CD14-positive monocyte (primary cell): ENCODE data around the gene ZFYVE1. TPM values are rescaled to one million over a fixed set of nuclear protein-coding genes. Genes with fewer than 3 reads are reported as not detected.
"Not testable (repeated sequence)": the region's sequence is repeated elsewhere in the genome, so short reads cannot be mapped to it uniquely, and the experiment has no call there.

Experiments used
- DNase-seq, 3 donors: peaks; one replicate each; pipeline ENCODE4 v3.0.0-alpha.2; 2011 to 2022
- H2AFZ ChIP-seq: 2 replicates; pipeline ENCODE4 v1.6.0; 2012; ENCODE audit warnings: mild to moderate bottlenecking, low read depth, low read length, inconsistent platforms; ENCODE audit not compliant: insufficient read depth, poor library complexity, severe bottlenecking
- H3K27ac ChIP-seq, 2 donors: 1 replicate in 1 of 2; 2 replicates in 1 of 2; pipeline ENCODE4 v1.5.1; 2012 to 2013; ENCODE audit warnings: low read length in 2 of 2, control low read depth in 1 of 2, inconsistent platforms in 1 of 2, low read depth in 1 of 2, mild to moderate bottlenecking in 1 of 2
- H3K27me3 ChIP-seq, 2 donors: one replicate each; pipeline versions ENCODE4 v1.6.0 to v1.6.1; 2011 to 2013; ENCODE audit warnings: low read length in 2 of 2; ENCODE audit not compliant: control insufficient read depth in 2 of 2, insufficient read depth in 2 of 2
- H3K36me3 ChIP-seq, 2 donors: replicated peaks in 1 of 2; 1 replicate in 1 of 2; 2 replicates in 1 of 2; pipeline versions ENCODE4 v1.5.1 to v1.6.1; 2012 to 2013; ENCODE audit warnings: low read length in 2 of 2, control low read depth in 1 of 2, inconsistent platforms in 1 of 2, mild to moderate bottlenecking in 1 of 2; ENCODE audit not compliant: insufficient read depth in 2 of 2, control insufficient read depth in 1 of 2
- H3K4me1 ChIP-seq, 2 donors: 1 replicate in 1 of 2; 2 replicates in 1 of 2; pipeline versions ENCODE4 v1.5.1 to v1.6.1; 2012 to 2013; ENCODE audit warnings: low read length in 2 of 2, control low read depth in 1 of 2, inconsistent platforms in 1 of 2, mild to moderate bottlenecking in 1 of 2, moderate library complexity in 1 of 2; ENCODE audit not compliant: insufficient read depth in 2 of 2, control insufficient read depth in 1 of 2
- H3K4me2 ChIP-seq: replicated peaks from 2 replicates; pipeline ENCODE3; 2012; ENCODE audit warnings: low read length, moderate library complexity, mild to moderate bottlenecking; ENCODE audit not compliant: poor library complexity, severe bottlenecking; ENCODE audit errors: extremely low read depth
- H3K4me3 ChIP-seq, 3 experiments: fragments of 200-600 bp in 1 of 3; sonication (generic) in 1 of 3; replicated peaks in 1 of 3; 1 replicate in 2 of 3; 2 replicates in 1 of 3; pipeline ENCODE4 v1.5.1; 2011 to 2013; ENCODE audit warnings: low read length in 3 of 3, mild to moderate bottlenecking in 3 of 3, control low read depth in 2 of 3, low read depth in 2 of 3, inconsistent platforms in 1 of 3, moderate library complexity in 1 of 3
- H3K79me2 ChIP-seq: 2 replicates; pipeline ENCODE4 v1.6.0; 2012; ENCODE audit warnings: mild to moderate bottlenecking, control low read depth, inconsistent platforms, low read length, moderate library complexity; ENCODE audit not compliant: insufficient read depth
- H3K9ac ChIP-seq: 2 replicates; pipeline ENCODE4 v1.6.0; 2017; ENCODE audit warnings: low read length, mild to moderate bottlenecking; ENCODE audit not compliant: insufficient read depth, poor library complexity, severe bottlenecking
- H3K9me3 ChIP-seq, 2 donors: replicated peaks in 1 of 2; 1 replicate in 1 of 2; 2 replicates in 1 of 2; pipeline versions ENCODE4 v1.5.1 to v1.6.1; 2012 to 2013; ENCODE audit warnings: low read length in 2 of 2, control low read depth in 1 of 2; ENCODE audit not compliant: control insufficient read depth in 1 of 2, insufficient read depth in 1 of 2
- H4K20me1 ChIP-seq: 2 replicates; pipeline ENCODE4 v1.6.0; 2012; ENCODE audit warnings: mild to moderate bottlenecking, low read length, control low read depth, moderate library complexity; ENCODE audit not compliant: insufficient read depth
- H3K27ac Mint-ChIP-seq, 7 donors: one replicate each; pipeline ENCODE4 v1.8.0; 2020; ENCODE audit warnings: mild to moderate bottlenecking in 7 of 7, mixed read lengths in 7 of 7, moderate library complexity in 6 of 7, inconsistent platforms in 2 of 7
- H3K27me3 Mint-ChIP-seq, 3 donors: one replicate each; pipeline ENCODE4 v1.8.0; 2021 to 2022; ENCODE audit warnings: low read depth in 3 of 3, mild to moderate bottlenecking in 3 of 3, mixed read lengths in 3 of 3, moderate library complexity in 3 of 3, inconsistent platforms in 1 of 3
- H3K36me3 Mint-ChIP-seq, 2 donors: one replicate each; pipeline ENCODE4 v1.8.0; 2020; ENCODE audit warnings: mixed read lengths in 2 of 2, inconsistent platforms in 1 of 2, mild to moderate bottlenecking in 1 of 2
- H3K4me1 Mint-ChIP-seq: one replicate; pipeline ENCODE4 v1.8.0; 2020; ENCODE audit warnings: mild to moderate bottlenecking, mixed read lengths
- H3K4me3 Mint-ChIP-seq, 2 donors: one replicate each; pipeline ENCODE4 v1.8.0; 2020; ENCODE audit warnings: mild to moderate bottlenecking in 2 of 2, mixed read lengths in 2 of 2, moderate library complexity in 1 of 2
- H3K9me3 Mint-ChIP-seq, 7 donors: one replicate each; pipeline ENCODE4 v1.8.0; 2020 to 2022; ENCODE audit warnings: mixed read lengths in 7 of 7, mild to moderate bottlenecking in 6 of 7, moderate library complexity in 6 of 7, inconsistent platforms in 2 of 7
- CTCF ChIP-seq: fragments of 200-600 bp; IDR thresholded peaks from one replicate; pipeline ENCODE4 v1.8.0; 2022; ENCODE audit warnings: antibody characterized with exemption, mild to moderate bottlenecking
- WGBS: methylation state at CpG from one replicate; pipeline ENCODE4 v1.1.5; 2013; ENCODE audit warnings: missing lambda C conversion rate; ENCODE audit not compliant: insufficient coverage; 5-methylcytosine and 5-hydroxymethylcytosine counted together
- intact Hi-C, 2 donors: fragments of 100-400 bp; cut with micrococcal nuclease; formaldehyde crosslinking; loops; one replicate each; pipeline versions ENCODE4 v1.15.0 to v1.15.1; 2023
- polyA plus RNA-seq, 3 donors: library from polyadenylated mRNA; depleted of rRNA in 1 of 3; unstranded in 2 of 3; stranded (reverse) in 1 of 3; fragments of 300-500 nt in 2 of 3; fragments of >200 nt in 1 of 3; fragmentation: Illumina TruSeq in 2 of 3; gene quantifications; 1 replicate in 2 of 3; 2 replicates in 1 of 3; pipeline ENCODE4 v1.2.3, GENCODE V29; 2012 to 2021

The ZFYVE1 gene
- polyA plus RNA-seq, 3 donors: 4.9 to 18.6 (median 5.3) TPM

- H3K9me3 ChIP-seq: no peaks in the 10 kb centered on the region
- Mint-ChIP-seq H3K36me3 (peaks cover 54 to 82% of the 10 kb centered on the region in 2 donors), H3K27me3 (no peaks in the 10 kb centered on the region), H3K9me3 (peaks cover 0 to 4% (median 0%) of the 10 kb centered on the region in 7 donors), H3K4me1 (peaks cover 10% of the 10 kb centered on the region), H3K4me3 (no peak overlapping the region), H3K27ac (peak overlapping the region in 1 of 7 donors; percentile 47)
- intact Hi-C loops: no loop called here
- DNase-seq: no peak
- H3K27me3 ChIP-seq: no peaks in the 10 kb centered on the region
- H4K20me1 ChIP-seq: peaks cover 79% of the 10 kb centered on the region
- no peak overlapping the region for H3K4me3 ChIP-seq
- no peak for TF ChIP-seq CTCF
- H3K36me3 ChIP-seq: peaks cover 46 to 75% of the 10 kb centered on the region in 2 donors
- no peak overlapping the region for H2AFZ ChIP-seq
- H3K27ac ChIP-seq: no peak overlapping the region
- no peak overlapping the region for H3K4me2 ChIP-seq
- no peaks in the 10 kb centered on the region for H3K4me1 ChIP-seq
- H3K9ac ChIP-seq: no peak overlapping the region
- WGBS: no CpG with 5 or more reads among the region's 1 CpG
- H3K79me2 ChIP-seq: peaks cover 36% of the 10 kb centered on the region
These were observed 18.4 kb downstream of the ZFYVE1 start for GRCh38 chr14:73008501-73008900.

GRCh38 chr14:73007835-73008234, 19.1 kb downstream of the ZFYVE1 start:
- H3K9me3 ChIP-seq: no peaks in the 10 kb centered on the region
- peaks cover 46 to 75% of the 10 kb centered on the region in 2 donors for H3K36me3 ChIP-seq
- peaks cover 51 to 83% of the 10 kb centered on the region in 2 donors for H3K36me3 Mint-ChIP-seq
- H3K4me3 ChIP-seq: no peak overlapping the region
- DNase-seq: no peak
- H3K4me1 Mint-ChIP-seq: peaks cover 10% of the 10 kb centered on the region
- peaks cover 0 to 4% (median 0%) of the 10 kb centered on the region in 7 donors for H3K9me3 Mint-ChIP-seq
- no peak overlapping the region for H3K27ac Mint-ChIP-seq
- H2AFZ ChIP-seq: no peak overlapping the region
- no peak overlapping the region for H3K4me3 Mint-ChIP-seq
- no peak overlapping the region for H3K9ac ChIP-seq
- WGBS: 100% methylated on average over 5 of the region's 5 CpGs
- H4K20me1 ChIP-seq: peaks cover 73% of the 10 kb centered on the region
- peak overlapping the region in 1 of 2 donors; percentile 32 for H3K27ac ChIP-seq
- no peak for TF ChIP-seq CTCF
- H3K27me3 ChIP-seq: no peaks in the 10 kb centered on the region
- H3K4me1 ChIP-seq: no peaks in the 10 kb centered on the region
- H3K79me2 ChIP-seq: peaks cover 36% of the 10 kb centered on the region
- intact Hi-C loops: no loop called here
- H3K27me3 Mint-ChIP-seq: no peaks in the 10 kb centered on the region
- no peak overlapping the region for H3K4me2 ChIP-seq

GRCh38 chr14:73004641-73005040, 22.3 kb downstream of the ZFYVE1 start:
- H2AFZ ChIP-seq, H3K4me1 ChIP-seq, H3K27ac ChIP-seq, H3K4me2 ChIP-seq, H3K4me3 ChIP-seq, H3K9me3 Mint-ChIP-seq, H3K4me3 Mint-ChIP-seq, H3K9me3 ChIP-seq, intact Hi-C loops, H3K27me3 Mint-ChIP-seq, H3K27me3 ChIP-seq, H3K9ac ChIP-seq, DNase-seq: not testable (repeated sequence)
- H3K79me2 ChIP-seq: peaks cover 28% of the 10 kb centered on the region
- Mint-ChIP-seq H3K4me1 (peaks cover 10% of the 10 kb centered on the region), H3K36me3 (peaks cover 44 to 77% of the 10 kb centered on the region in 2 donors), H3K27ac (peak overlapping the region in 1 of 7 donors; percentile 52)
- H4K20me1 ChIP-seq: peaks cover 82% of the 10 kb centered on the region
- H3K36me3 ChIP-seq: peaks cover 44 to 76% of the 10 kb centered on the region in 2 donors
- WGBS: 98% methylated on average over 6 of the region's 9 CpGs
